Ishikawa (cell line): Measurements from ENCODE around the gene CHMP1A.

ENCODE experiments used
- CEBPB ChIP-seq: IDR thresholded peaks from 2 replicates; pipeline ENCODE4 v1.6.1; 2012
- CREB1 ChIP-seq: IDR thresholded peaks from 2 replicates; pipeline ENCODE4 v1.6.1; 2012; ENCODE audit warnings: low read depth
- EGR1 ChIP-seq: IDR thresholded peaks from 2 replicates; pipeline ENCODE4 v1.6.1; 2012
- EP300 ChIP-seq: IDR thresholded peaks from 2 replicates; pipeline ENCODE4 v1.6.1; 2012; ENCODE audit warnings: borderline replicate concordance
- FOXM1 ChIP-seq: IDR thresholded peaks from 2 replicates; pipeline ENCODE4 v1.6.1; 2012; ENCODE audit warnings: low read depth, borderline replicate concordance
- NFIC ChIP-seq: IDR thresholded peaks from 2 replicates; pipeline ENCODE4 v1.6.1; 2012
- RAD21 ChIP-seq: IDR thresholded peaks from 2 replicates; pipeline ENCODE4 v1.6.1; 2012; ENCODE audit warnings: low read depth
- TAF1 ChIP-seq: IDR thresholded peaks from 2 replicates; pipeline ENCODE4 v1.6.1; 2012; ENCODE audit warnings: low read depth, mild to moderate bottlenecking
- TCF12 ChIP-seq: IDR thresholded peaks from 2 replicates; pipeline ENCODE4 v1.6.1; 2012; ENCODE audit warnings: low read depth
- TEAD4 ChIP-seq: IDR thresholded peaks from 2 replicates; pipeline ENCODE4 v1.6.1; 2012
- USF1 ChIP-seq: IDR thresholded peaks from 2 replicates; pipeline ENCODE4 v1.6.1; 2012
- YY1 ChIP-seq: IDR thresholded peaks from 2 replicates; pipeline ENCODE4 v1.6.1; 2012; ENCODE audit warnings: low read depth
- TF ChIP-seq, protein P1 (sequence below): IDR thresholded peaks from 2 replicates; pipeline ENCODE4 v1.6.1; 2012
- TF ChIP-seq, protein P2 (sequence below): IDR thresholded peaks from 2 replicates; pipeline ENCODE4 v1.6.1; 2012; ENCODE audit warnings: low read depth, mild to moderate bottlenecking

The CHMP1A gene

GRCh38 chr16:89624777-89625761 lies 32.4 kb downstream of the CHMP1A start:
- TF ChIP-seq TAF1 (no peak), EP300 (no peak), NFIC (no peak), RAD21 (no peak), CEBPB (no peak), TCF12 (no peak), USF1 (no peak), FOXM1 (no peak), YY1 (no peak), TEAD4 (no peak), EGR1 (no peak)
- TF ChIP-seq, protein P1, sequence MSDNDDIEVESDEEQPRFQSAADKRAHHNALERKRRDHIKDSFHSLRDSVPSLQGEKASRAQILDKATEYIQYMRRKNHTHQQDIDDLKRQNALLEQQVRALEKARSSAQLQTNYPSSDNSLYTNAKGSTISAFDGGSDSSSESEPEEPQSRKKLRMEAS: no peak
- TF ChIP-seq, protein P2, sequence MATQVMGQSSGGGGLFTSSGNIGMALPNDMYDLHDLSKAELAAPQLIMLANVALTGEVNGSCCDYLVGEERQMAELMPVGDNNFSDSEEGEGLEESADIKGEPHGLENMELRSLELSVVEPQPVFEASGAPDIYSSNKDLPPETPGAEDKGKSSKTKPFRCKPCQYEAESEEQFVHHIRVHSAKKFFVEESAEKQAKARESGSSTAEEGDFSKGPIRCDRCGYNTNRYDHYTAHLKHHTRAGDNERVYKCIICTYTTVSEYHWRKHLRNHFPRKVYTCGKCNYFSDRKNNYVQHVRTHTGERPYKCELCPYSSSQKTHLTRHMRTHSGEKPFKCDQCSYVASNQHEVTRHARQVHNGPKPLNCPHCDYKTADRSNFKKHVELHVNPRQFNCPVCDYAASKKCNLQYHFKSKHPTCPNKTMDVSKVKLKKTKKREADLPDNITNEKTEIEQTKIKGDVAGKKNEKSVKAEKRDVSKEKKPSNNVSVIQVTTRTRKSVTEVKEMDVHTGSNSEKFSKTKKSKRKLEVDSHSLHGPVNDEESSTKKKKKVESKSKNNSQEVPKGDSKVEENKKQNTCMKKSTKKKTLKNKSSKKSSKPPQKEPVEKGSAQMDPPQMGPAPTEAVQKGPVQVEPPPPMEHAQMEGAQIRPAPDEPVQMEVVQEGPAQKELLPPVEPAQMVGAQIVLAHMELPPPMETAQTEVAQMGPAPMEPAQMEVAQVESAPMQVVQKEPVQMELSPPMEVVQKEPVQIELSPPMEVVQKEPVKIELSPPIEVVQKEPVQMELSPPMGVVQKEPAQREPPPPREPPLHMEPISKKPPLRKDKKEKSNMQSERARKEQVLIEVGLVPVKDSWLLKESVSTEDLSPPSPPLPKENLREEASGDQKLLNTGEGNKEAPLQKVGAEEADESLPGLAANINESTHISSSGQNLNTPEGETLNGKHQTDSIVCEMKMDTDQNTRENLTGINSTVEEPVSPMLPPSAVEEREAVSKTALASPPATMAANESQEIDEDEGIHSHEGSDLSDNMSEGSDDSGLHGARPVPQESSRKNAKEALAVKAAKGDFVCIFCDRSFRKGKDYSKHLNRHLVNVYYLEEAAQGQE: no peak

DNA sequence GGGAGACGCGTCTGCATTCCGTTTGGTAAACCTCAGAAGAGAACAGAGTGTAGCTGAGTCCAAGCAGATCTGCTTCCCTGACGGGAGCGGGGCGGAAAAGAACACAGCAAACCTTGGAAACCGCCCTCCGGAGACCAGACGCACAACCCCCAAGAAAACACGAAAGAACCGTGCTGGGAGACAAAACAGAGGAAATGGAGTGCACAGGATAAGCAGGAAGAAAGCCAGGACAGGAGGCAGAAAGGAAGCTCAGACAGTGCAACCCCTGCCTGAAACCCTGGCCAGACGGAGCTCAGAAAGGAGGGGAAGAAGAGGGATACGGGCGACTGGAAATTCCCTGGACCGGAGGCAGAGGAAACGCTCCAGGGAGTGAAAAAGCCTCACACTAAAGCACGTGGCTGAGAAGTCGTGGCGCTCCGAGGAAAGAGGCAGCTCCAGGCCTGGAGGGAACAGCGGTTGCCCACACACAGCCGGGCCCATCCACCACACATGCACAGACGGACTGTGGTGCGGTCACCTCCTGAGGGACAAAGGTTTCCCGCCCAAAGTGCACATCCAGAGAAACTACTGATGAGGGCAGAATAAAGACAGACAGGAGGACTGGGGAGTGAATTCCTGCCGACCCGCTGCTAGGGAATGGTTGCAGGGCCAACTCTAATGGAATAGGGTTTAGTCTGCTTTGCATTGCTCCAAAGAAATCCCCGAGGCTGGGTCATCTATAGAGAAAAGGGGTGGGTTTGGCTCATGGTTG lies 33.8 kb downstream of the CHMP1A start:
- TF ChIP-seq, protein P2: no peak
- TF ChIP-seq FOXM1 (no peak), EP300 (no peak)
- TF ChIP-seq, protein P1: no peak

DNA sequence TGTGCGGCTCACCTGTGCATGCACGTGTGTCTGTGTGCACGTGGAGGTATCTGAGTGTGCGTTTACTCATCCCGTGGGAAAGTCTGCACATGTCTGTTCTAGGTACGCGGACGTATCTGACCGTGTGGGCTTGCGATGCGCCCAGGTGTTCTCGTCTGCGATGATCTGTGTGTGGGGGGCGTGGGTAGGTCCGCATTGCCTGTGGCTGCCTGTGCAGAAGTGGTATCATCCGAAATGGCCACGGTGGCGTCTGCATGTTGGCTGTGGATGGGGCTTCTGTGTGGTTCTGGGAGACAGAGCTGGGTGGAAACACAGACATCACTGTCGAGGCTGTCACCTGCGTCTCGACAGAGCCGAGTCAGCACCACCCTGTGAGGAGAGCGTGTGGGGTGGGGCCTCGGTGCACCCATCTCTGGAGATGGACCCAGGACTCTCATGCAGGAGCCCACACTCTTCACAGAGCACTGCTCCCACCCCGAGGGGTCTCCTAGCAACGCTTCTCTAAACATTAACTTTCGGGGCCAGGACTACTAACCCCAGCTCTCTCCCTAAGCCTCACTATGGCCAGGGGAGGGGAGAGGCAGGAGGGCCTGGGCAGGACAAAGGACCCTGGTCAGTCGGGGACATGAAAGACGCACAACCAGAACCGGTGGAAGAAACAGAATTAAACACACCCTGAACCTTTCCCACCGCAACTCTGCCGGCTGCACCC lies 35.7 kb downstream of the CHMP1A start:
- TF ChIP-seq EGR1 (no peak), NFIC (no peak), USF1 (no peak), FOXM1 (no peak), TCF12 (no peak), TAF1 (no peak), CEBPB (no peak), CREB1 (no peak), RAD21 (no peak), YY1 (no peak)
- TF ChIP-seq, protein P2: no peak
